Measurements from ENCODE around the gene TMEM213.

The TMEM213 gene, protein sequence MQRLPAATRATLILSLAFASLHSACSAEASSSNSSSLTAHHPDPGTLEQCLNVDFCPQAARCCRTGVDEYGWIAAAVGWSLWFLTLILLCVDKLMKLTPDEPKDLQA

DNA sequence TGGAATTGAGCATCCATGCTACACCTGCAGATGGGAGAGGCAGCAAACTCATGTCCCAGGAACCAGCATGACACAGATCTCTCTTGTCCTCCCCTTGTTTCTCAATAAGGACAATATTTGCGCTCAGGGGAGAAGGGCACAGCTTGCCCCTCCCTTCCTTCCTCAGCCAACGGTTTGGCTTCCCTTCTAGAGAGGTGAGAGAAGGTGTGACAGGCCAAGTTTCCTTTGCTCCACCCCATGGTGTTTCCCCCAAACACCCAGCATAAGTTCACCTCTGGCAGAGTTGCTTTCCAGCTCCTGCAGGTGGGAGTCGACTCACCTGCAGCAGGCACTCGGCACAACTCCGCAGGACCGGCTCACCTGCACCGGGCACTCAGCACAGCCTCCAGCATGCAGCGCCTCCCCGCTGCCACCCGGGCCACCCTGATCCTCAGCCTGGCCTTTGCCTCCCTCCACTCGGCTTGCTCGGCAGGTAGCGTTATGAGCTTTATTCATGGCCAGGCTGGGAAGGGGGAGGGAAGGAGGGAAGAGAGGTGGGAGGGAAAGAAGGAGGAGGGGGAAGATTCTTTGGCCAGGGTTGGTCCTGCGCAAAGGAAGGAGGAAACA, at the start of gene TMEM213, which contains the start of gene ATP6V0A4:
Gene TMEM213, plus strand, starts transcription at position 280 of the 606 bp plus-strand sequence. Its CDS starts 111 bp downstream, at position 391.
Gene ATP6V0A4, minus strand, starts transcription at position 482 of the 606 bp plus-strand sequence. CDS start 26,949 bp downstream, outside the sequence.
- TF ChIP-seq, protein P1, sequence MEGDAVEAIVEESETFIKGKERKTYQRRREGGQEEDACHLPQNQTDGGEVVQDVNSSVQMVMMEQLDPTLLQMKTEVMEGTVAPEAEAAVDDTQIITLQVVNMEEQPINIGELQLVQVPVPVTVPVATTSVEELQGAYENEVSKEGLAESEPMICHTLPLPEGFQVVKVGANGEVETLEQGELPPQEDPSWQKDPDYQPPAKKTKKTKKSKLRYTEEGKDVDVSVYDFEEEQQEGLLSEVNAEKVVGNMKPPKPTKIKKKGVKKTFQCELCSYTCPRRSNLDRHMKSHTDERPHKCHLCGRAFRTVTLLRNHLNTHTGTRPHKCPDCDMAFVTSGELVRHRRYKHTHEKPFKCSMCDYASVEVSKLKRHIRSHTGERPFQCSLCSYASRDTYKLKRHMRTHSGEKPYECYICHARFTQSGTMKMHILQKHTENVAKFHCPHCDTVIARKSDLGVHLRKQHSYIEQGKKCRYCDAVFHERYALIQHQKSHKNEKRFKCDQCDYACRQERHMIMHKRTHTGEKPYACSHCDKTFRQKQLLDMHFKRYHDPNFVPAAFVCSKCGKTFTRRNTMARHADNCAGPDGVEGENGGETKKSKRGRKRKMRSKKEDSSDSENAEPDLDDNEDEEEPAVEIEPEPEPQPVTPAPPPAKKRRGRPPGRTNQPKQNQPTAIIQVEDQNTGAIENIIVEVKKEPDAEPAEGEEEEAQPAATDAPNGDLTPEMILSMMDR (IDR thresholded peaks at IDR 0.05; ENCODE audit: low read depth, low read length, missing control alignments) = no peak
- in situ Hi-C loops (cut with HindIII; ENCODE audit: low sequenced_read_pairs) = no loop called here
- no peak for DNase-seq (ENCODE audit: low read depth)
- no peak within 1 kb of the TSS for H3K4me3 ChIP-seq (ENCODE audit: low read depth, low read length)

DNA sequence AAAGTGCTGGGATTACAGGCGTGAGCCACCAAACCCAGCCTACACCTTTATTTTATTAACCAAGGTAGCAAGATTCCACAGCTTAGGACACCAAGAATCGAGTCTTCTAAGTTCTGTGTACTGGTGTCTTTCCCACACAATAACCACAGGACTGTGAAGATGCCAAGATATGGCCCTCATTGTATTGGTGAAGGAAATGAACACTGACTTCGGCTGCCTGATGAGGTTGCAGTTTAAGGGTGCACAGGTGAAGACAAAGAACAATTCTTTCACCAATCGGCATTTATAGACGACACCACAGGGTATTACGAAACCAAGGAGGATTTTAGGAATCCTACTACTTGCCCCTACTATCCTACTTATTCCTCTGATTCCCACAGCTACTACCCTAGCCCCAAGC, 49.1 kb upstream of the TMEM213 start:
- no peak overlapping the region for H3K4me3 ChIP-seq (ENCODE audit: low read depth, low read length)
- TF ChIP-seq, protein P1 (IDR thresholded peaks at IDR 0.05; ENCODE audit: low read depth, low read length, missing control alignments) = no peak
- no peak for DNase-seq (ENCODE audit: low read depth)
- in situ Hi-C loops (cut with HindIII; ENCODE audit: low sequenced_read_pairs) = no loop called here

DNA sequence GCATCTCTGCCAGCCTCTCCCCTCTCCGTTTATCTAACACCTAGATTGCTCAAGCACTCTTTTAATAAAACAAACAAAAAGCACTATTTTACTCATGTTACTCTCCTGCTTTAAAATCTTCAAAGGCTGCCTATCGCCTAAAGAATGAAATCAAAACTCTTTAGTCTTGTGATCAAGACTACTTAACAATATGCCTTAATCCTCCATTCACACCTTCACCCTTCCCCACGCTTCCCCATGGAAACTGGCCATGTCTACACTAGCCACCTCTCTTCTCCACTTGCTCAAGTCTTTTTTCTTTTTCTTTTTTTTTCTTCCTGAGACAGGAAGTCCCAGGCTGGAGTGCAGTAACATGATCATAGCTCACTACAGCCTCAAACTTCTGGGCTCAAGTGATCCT, 47.8 kb upstream of the TMEM213 start:
- no peak for DNase-seq (ENCODE audit: low read depth)
- TF ChIP-seq, protein P1 (IDR thresholded peaks at IDR 0.05; ENCODE audit: low read depth, low read length, missing control alignments) = no peak
- in situ Hi-C loops (cut with HindIII; ENCODE audit: low sequenced_read_pairs) = no loop called here
- H3K4me3 ChIP-seq (ENCODE audit: low read depth, low read length) = no peak overlapping the region

DNA sequence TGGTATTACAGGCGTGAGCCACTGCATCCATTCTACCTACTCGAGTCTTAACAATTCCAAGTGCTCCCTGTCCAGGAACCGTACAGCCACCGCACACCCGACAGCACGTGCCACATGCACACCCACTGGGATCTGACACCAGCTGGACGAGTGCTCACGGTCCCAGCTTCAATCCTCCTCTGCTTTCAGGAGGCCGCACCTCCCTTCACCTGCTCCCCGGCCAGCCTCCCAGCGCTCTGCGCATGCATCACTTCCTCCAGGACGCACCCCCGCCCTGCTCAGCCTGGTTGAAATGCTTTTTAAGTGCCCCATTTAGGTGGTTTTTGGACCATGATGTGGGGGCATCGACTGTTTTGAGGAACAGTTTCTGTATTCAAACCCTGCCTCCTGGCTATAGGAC, 47.3 kb upstream of the TMEM213 start:
- no peak for DNase-seq (ENCODE audit: low read depth)
- TF ChIP-seq, protein P1 (IDR thresholded peaks at IDR 0.05; ENCODE audit: low read depth, low read length, missing control alignments) = no peak
- in situ Hi-C loops (cut with HindIII; ENCODE audit: low sequenced_read_pairs) = no loop called here
- no peak overlapping the region for H3K4me3 ChIP-seq (ENCODE audit: low read depth, low read length)

DNA sequence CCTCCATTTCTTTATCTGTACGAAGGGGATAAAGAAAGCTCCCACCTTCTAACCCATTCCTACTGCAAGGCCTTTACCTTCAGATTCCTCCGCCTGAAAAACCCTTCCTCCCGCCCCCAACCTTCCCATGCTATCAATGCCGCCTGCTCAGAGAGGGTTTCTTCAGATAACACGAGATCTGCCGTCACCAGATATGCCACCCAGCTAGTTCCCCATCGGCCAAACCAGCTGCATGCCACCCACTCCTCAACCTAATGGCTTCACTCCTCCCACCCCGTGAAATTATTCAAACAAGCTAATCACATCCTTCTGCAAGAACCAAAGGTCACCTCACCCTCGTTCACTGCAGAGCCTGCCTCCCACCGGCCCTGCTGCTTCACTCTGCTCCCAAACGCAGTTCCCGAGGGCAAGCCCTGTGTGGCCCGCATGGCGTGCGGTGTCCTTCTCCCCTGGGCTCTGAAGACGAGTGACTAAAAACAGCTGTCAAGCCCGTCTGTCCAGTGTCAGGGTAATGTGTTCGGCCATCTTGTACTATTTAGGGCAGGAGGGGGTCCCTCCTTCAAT, 46.8 kb upstream of the TMEM213 start:
- TF ChIP-seq, protein P1 (IDR thresholded peaks at IDR 0.05; ENCODE audit: low read depth, low read length, missing control alignments) = no peak
- in situ Hi-C loops (cut with HindIII; ENCODE audit: low sequenced_read_pairs) = no loop called here
- no peak for DNase-seq (ENCODE audit: low read depth)

DNA sequence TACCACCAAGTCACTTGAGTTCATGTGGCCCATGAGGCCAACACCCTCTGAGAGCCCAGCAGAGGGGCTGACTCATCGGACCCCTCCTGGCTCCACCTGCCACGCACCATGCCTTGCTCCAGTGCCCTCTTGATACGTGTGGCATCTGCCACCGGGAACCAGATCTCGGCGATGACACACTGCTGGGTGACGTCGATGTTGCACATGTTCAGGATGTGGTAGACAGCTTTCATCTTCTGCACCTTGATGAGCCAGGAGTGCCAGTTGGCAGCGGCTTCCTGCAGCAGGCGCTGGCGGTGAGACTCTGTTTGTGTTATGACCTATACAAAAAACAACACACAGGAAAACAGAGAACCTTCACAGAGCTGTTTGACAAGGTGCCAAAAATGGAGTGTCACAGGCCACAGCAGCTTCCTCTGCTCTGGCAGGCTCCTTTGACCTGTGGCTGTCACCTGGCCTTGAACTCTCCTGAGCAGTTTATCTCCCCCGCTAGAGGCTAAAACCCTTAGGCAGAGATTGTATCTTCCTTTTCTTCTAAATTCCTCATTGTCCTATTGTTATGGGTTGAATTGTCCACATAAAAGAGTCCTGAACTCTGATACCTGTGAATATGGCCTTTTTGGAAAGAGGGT, 45.2 kb upstream of the TMEM213 start:
- H3K4me3 ChIP-seq (ENCODE audit: low read depth, low read length) = no peak overlapping the region
- no peak for DNase-seq (ENCODE audit: low read depth)
- in situ Hi-C loops (cut with HindIII; ENCODE audit: low sequenced_read_pairs) = no loop called here
- TF ChIP-seq, protein P1 (IDR thresholded peaks at IDR 0.05; ENCODE audit: low read depth, low read length, missing control alignments) = no peak

More for the DNA sequence above, 46.8 kb upstream of the TMEM213 start:
- H3K4me3 ChIP-seq (ENCODE audit: low read depth, low read length) = no peak overlapping the region

Measured in astrocyte of the cerebellum (primary cell).